ENCODE measurements around the gene CDH2.

CDH2 gene

GRCh38 chr18:28059861-28060260, 117.1 kb downstream of the CDH2 start:
- no peaks in the 10 kb centered on the region for H3K9me3 ChIP-seq (ENCODE audit: control insufficient read depth in 2 of 2, low read length in 2 of 2)
- H3K9ac ChIP-seq (ENCODE audit: low read depth in 1 of 2, low read length in 2 of 2) = no peak overlapping the region
- no peaks in the 10 kb centered on the region for H3K27me3 ChIP-seq (ENCODE audit: control insufficient read depth in 2 of 2, insufficient read depth in 2 of 2, low read length in 2 of 2)
- H3K36me3 ChIP-seq (ENCODE audit: control insufficient read depth in 2 of 2, insufficient read depth in 2 of 2, low read length in 2 of 2) = no peaks in the 10 kb centered on the region
- H3K4me1 ChIP-seq (ENCODE audit: control insufficient read depth in 2 of 2, insufficient read depth in 2 of 2, low read length in 2 of 2) = no peaks in the 10 kb centered on the region
- no peak overlapping the region for H3K27ac ChIP-seq (ENCODE audit: low read depth in 2 of 2, low read length in 2 of 2)
- no peak overlapping the region for H3K4me3 ChIP-seq (ENCODE audit: low read length in 2 of 2)

DNA sequence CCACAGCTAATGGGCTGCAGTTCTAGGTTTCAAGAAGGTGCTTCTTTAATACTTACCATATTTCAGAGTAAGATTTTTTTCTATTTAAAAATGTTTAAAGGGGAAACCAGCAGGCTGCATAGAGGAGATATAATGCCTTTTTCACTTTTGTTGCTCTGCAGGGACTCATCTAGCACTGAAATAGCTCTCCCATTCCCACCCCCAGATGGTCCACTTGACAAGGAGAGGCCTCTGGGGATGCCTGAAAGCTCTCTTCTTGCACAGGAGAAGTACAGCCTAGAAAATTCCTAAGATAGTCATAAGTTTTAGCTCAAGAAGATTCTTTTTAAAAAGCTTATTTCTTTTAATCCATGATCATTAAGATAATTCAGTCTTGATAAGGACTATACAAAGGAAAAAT, 126.4 kb downstream of the CDH2 start:
- Histone ChIP-seq H3K27ac (ENCODE audit: low read depth in 2 of 2, low read length in 2 of 2) (no peak overlapping the region), H3K4me3 (ENCODE audit: low read length in 2 of 2) (no peak overlapping the region)

DNA sequence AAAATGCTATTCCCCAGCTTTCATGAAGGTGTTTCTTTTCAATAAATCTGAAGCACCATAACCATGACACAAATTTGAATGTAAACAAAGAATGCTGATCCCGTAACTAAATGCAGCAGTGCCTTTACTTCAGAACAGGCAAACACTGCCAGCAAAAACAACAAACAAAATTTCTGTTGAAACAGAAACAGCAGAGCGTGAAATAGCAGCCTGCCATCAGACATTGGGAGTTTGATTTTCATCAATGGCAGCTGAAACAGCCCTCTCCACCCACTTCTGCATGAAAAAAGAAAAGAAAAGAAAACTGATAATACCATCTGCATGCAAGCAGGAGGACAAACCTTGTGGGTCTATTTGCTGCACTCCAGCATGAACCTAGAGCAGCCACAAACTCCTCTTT, 128.3 kb downstream of the CDH2 start:
- Histone ChIP-seq H3K9ac (ENCODE audit: low read depth in 1 of 2, low read length in 2 of 2) (no peak overlapping the region), H3K27ac (ENCODE audit: low read depth in 2 of 2, low read length in 2 of 2) (no peak overlapping the region), H3K4me3 (ENCODE audit: low read length in 2 of 2) (no peak overlapping the region)

More for the DNA sequence above, 126.4 kb downstream of the CDH2 start:
- no peaks in the 10 kb centered on the region for H3K27me3 ChIP-seq (ENCODE audit: control insufficient read depth in 2 of 2, insufficient read depth in 2 of 2, low read length in 2 of 2)
- no peaks in the 10 kb centered on the region for H3K4me1 ChIP-seq (ENCODE audit: control insufficient read depth in 2 of 2, insufficient read depth in 2 of 2, low read length in 2 of 2)
- H3K9me3 ChIP-seq (ENCODE audit: control insufficient read depth in 2 of 2, low read length in 2 of 2) = no peaks in the 10 kb centered on the region
- H3K36me3 ChIP-seq (ENCODE audit: control insufficient read depth in 2 of 2, insufficient read depth in 2 of 2, low read length in 2 of 2) = no peaks in the 10 kb centered on the region
- no peak overlapping the region for H3K9ac ChIP-seq (ENCODE audit: low read depth in 1 of 2, low read length in 2 of 2)

GRCh38 chr18:28045880-28046279, 131.1 kb downstream of the CDH2 start:
- H3K36me3 ChIP-seq (ENCODE audit: control insufficient read depth in 2 of 2, insufficient read depth in 2 of 2, low read length in 2 of 2) = no peaks in the 10 kb centered on the region
- H3K9me3 ChIP-seq (ENCODE audit: control insufficient read depth in 2 of 2, low read length in 2 of 2) = no peaks in the 10 kb centered on the region
- H3K4me3 ChIP-seq (ENCODE audit: low read length in 2 of 2) = no peak overlapping the region
- no peaks in the 10 kb centered on the region for H3K27me3 ChIP-seq (ENCODE audit: control insufficient read depth in 2 of 2, insufficient read depth in 2 of 2, low read length in 2 of 2)
- no peak overlapping the region for H3K27ac ChIP-seq (ENCODE audit: low read depth in 2 of 2, low read length in 2 of 2)
- no peak overlapping the region for H3K9ac ChIP-seq (ENCODE audit: low read depth in 1 of 2, low read length in 2 of 2)
- no peaks in the 10 kb centered on the region for H3K4me1 ChIP-seq (ENCODE audit: control insufficient read depth in 2 of 2, insufficient read depth in 2 of 2, low read length in 2 of 2)

More for the DNA sequence above, 128.3 kb downstream of the CDH2 start:
- Histone ChIP-seq H3K36me3 (ENCODE audit: control insufficient read depth in 2 of 2, insufficient read depth in 2 of 2, low read length in 2 of 2) (no peaks in the 10 kb centered on the region), H3K27me3 (ENCODE audit: control insufficient read depth in 2 of 2, insufficient read depth in 2 of 2, low read length in 2 of 2) (no peaks in the 10 kb centered on the region), H3K9me3 (ENCODE audit: control insufficient read depth in 2 of 2, low read length in 2 of 2) (no peaks in the 10 kb centered on the region), H3K4me1 (ENCODE audit: control insufficient read depth in 2 of 2, insufficient read depth in 2 of 2, low read length in 2 of 2) (no peaks in the 10 kb centered on the region)

GRCh38 chr18:28045176-28045810, 131.6 kb downstream of the CDH2 start:
- H3K9me3 ChIP-seq (ENCODE audit: control insufficient read depth in 2 of 2, low read length in 2 of 2) = no peaks in the 10 kb centered on the region
- no peaks in the 10 kb centered on the region for H3K27me3 ChIP-seq (ENCODE audit: control insufficient read depth in 2 of 2, insufficient read depth in 2 of 2, low read length in 2 of 2)
- no peaks in the 10 kb centered on the region for H3K4me1 ChIP-seq (ENCODE audit: control insufficient read depth in 2 of 2, insufficient read depth in 2 of 2, low read length in 2 of 2)
- no peak overlapping the region for H3K27ac ChIP-seq (ENCODE audit: low read depth in 2 of 2, low read length in 2 of 2)
- H3K4me3 ChIP-seq (ENCODE audit: low read length in 2 of 2) = no peak overlapping the region
- H3K36me3 ChIP-seq (ENCODE audit: control insufficient read depth in 2 of 2, insufficient read depth in 2 of 2, low read length in 2 of 2) = no peaks in the 10 kb centered on the region
- H3K9ac ChIP-seq (ENCODE audit: low read depth in 1 of 2, low read length in 2 of 2) = no peak overlapping the region

DNA sequence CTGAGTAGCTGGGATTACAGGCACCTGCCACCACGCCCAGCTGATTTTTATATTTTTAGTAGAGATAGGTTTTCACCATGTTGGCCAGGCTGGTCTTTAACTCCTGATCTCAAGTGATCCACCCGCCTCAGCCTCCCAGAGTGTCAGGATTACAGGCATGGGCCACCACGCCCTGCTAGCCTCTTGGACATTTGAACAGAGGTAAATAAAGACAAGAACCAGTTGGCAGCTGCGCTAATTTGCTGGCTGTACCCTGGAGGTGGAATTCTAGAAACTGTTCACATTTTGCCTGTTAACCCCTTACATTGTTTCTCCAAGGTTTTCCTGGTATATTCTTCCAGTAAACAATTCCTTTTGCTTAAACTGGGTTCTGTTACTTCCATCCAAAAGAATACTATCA, 132.9 kb downstream of the CDH2 start:
- Histone ChIP-seq H3K4me3 (ENCODE audit: low read length in 2 of 2) (no peak overlapping the region), H3K9me3 (ENCODE audit: control insufficient read depth in 2 of 2, low read length in 2 of 2) (no peaks in the 10 kb centered on the region), H3K36me3 (ENCODE audit: control insufficient read depth in 2 of 2, insufficient read depth in 2 of 2, low read length in 2 of 2) (no peaks in the 10 kb centered on the region), H3K27me3 (ENCODE audit: control insufficient read depth in 2 of 2, insufficient read depth in 2 of 2, low read length in 2 of 2) (no peaks in the 10 kb centered on the region), H3K9ac (ENCODE audit: low read depth in 1 of 2, low read length in 2 of 2) (no peak overlapping the region), H3K27ac (ENCODE audit: low read depth in 2 of 2, low read length in 2 of 2) (no peak overlapping the region), H3K4me1 (ENCODE audit: control insufficient read depth in 2 of 2, insufficient read depth in 2 of 2, low read length in 2 of 2) (no peaks in the 10 kb centered on the region)

GRCh38 chr18:28043631-28044030, 133.3 kb downstream of the CDH2 start:
- H3K4me3 ChIP-seq (ENCODE audit: low read length in 2 of 2) = no peak overlapping the region
- H3K9me3 ChIP-seq (ENCODE audit: control insufficient read depth in 2 of 2, low read length in 2 of 2) = no peaks in the 10 kb centered on the region
- no peak overlapping the region for H3K9ac ChIP-seq (ENCODE audit: low read depth in 1 of 2, low read length in 2 of 2)
- H3K27ac ChIP-seq (ENCODE audit: low read depth in 2 of 2, low read length in 2 of 2) = no peak overlapping the region
- H3K36me3 ChIP-seq (ENCODE audit: control insufficient read depth in 2 of 2, insufficient read depth in 2 of 2, low read length in 2 of 2) = no peaks in the 10 kb centered on the region
- no peaks in the 10 kb centered on the region for H3K4me1 ChIP-seq (ENCODE audit: control insufficient read depth in 2 of 2, insufficient read depth in 2 of 2, low read length in 2 of 2)
- H3K27me3 ChIP-seq (ENCODE audit: control insufficient read depth in 2 of 2, insufficient read depth in 2 of 2, low read length in 2 of 2) = no peaks in the 10 kb centered on the region

DNA sequence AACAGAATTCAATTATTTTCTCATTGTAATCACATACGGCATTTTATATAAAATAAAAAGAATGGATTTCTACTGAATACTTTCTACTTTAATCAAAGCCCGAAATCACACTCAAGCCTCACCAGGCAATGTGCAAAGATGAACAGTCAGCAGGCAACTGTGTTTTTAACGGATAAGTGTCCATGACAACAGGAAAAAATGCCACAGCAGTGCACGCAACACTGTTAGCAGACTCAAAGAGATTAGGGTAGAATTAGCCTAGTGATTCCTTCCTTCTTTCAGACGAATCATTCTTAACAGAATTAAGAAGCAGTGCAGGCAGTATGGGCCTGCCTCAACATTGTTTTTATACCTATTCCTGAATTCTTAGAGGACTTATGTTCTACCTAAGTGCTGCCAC, 135.6 kb downstream of the CDH2 start:
- Histone ChIP-seq H3K9ac (ENCODE audit: low read depth in 1 of 2, low read length in 2 of 2) (no peak overlapping the region), H3K9me3 (ENCODE audit: control insufficient read depth in 2 of 2, low read length in 2 of 2) (no peaks in the 10 kb centered on the region), H3K27ac (ENCODE audit: low read depth in 2 of 2, low read length in 2 of 2) (no peak overlapping the region), H3K4me3 (ENCODE audit: low read length in 2 of 2) (no peak overlapping the region), H3K36me3 (ENCODE audit: control insufficient read depth in 2 of 2, insufficient read depth in 2 of 2, low read length in 2 of 2) (no peaks in the 10 kb centered on the region), H3K4me1 (ENCODE audit: control insufficient read depth in 2 of 2, insufficient read depth in 2 of 2, low read length in 2 of 2) (no peaks in the 10 kb centered on the region), H3K27me3 (ENCODE audit: control insufficient read depth in 2 of 2, insufficient read depth in 2 of 2, low read length in 2 of 2) (no peaks in the 10 kb centered on the region)

- H3K36me3 ChIP-seq (ENCODE audit: control insufficient read depth in 2 of 2, insufficient read depth in 2 of 2, low read length in 2 of 2) = no peaks in the 10 kb centered on the region
- H3K4me1 ChIP-seq (ENCODE audit: control insufficient read depth in 2 of 2, insufficient read depth in 2 of 2, low read length in 2 of 2) = no peaks in the 10 kb centered on the region
- H3K27me3 ChIP-seq (ENCODE audit: control insufficient read depth in 2 of 2, insufficient read depth in 2 of 2, low read length in 2 of 2) = no peaks in the 10 kb centered on the region
- no peak overlapping the region for H3K4me3 ChIP-seq (ENCODE audit: low read length in 2 of 2)
- no peaks in the 10 kb centered on the region for H3K9me3 ChIP-seq (ENCODE audit: control insufficient read depth in 2 of 2, low read length in 2 of 2)
- H3K27ac ChIP-seq (ENCODE audit: low read depth in 2 of 2, low read length in 2 of 2) = no peak overlapping the region
- H3K9ac ChIP-seq (ENCODE audit: low read depth in 1 of 2, low read length in 2 of 2) = no peak overlapping the region
These were observed 136.2 kb downstream of the CDH2 start for GRCh38 chr18:28040716-28041115.

DNA sequence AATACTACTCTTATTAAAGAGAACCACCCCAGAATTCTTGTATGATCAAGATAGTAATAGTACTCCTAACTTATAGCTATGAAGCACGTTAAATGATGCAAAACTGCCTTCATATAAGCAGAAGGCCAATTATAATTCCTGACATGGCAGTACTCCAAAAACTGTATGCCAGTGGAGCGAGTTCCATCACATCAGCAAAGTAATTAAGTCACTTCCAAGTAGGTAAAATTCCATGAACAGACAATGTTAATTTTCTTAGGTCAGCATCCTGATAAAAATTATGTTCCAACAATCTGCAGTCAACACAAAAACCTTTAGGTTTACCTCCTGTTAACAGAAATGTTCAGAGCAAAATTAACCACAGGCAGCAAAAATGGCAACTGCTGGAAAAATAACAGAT, 136.7 kb downstream of the CDH2 start:
- H3K36me3 ChIP-seq (ENCODE audit: control insufficient read depth in 2 of 2, insufficient read depth in 2 of 2, low read length in 2 of 2) = no peaks in the 10 kb centered on the region
- no peak overlapping the region for H3K9ac ChIP-seq (ENCODE audit: low read depth in 1 of 2, low read length in 2 of 2)
- H3K9me3 ChIP-seq (ENCODE audit: control insufficient read depth in 2 of 2, low read length in 2 of 2) = no peaks in the 10 kb centered on the region
- no peak overlapping the region for H3K4me3 ChIP-seq (ENCODE audit: low read length in 2 of 2)
- no peak overlapping the region for H3K27ac ChIP-seq (ENCODE audit: low read depth in 2 of 2, low read length in 2 of 2)
- no peaks in the 10 kb centered on the region for H3K4me1 ChIP-seq (ENCODE audit: control insufficient read depth in 2 of 2, insufficient read depth in 2 of 2, low read length in 2 of 2)
- H3K27me3 ChIP-seq (ENCODE audit: control insufficient read depth in 2 of 2, insufficient read depth in 2 of 2, low read length in 2 of 2) = no peaks in the 10 kb centered on the region

- Histone ChIP-seq H3K9me3 (ENCODE audit: control insufficient read depth in 2 of 2, low read length in 2 of 2) (no peaks in the 10 kb centered on the region), H3K27ac (ENCODE audit: low read depth in 2 of 2, low read length in 2 of 2) (no peak overlapping the region), H3K27me3 (ENCODE audit: control insufficient read depth in 2 of 2, insufficient read depth in 2 of 2, low read length in 2 of 2) (no peaks in the 10 kb centered on the region), H3K4me1 (ENCODE audit: control insufficient read depth in 2 of 2, insufficient read depth in 2 of 2, low read length in 2 of 2) (no peaks in the 10 kb centered on the region), H3K9ac (ENCODE audit: low read depth in 1 of 2, low read length in 2 of 2) (no peak overlapping the region), H3K36me3 (ENCODE audit: control insufficient read depth in 2 of 2, insufficient read depth in 2 of 2, low read length in 2 of 2) (no peaks in the 10 kb centered on the region), H3K4me3 (ENCODE audit: low read length in 2 of 2) (no peak overlapping the region)
These were observed 137.2 kb downstream of the CDH2 start for GRCh38 chr18:28039691-28040090.
